OCI-LY7 (cell line): ENCODE measurements around the gene CASK. TPM values are rescaled to one million over a fixed set of nuclear protein-coding genes. Genes with fewer than 3 reads are reported as not detected.
"Not testable (repeated sequence)": the region's sequence is repeated elsewhere in the genome, so short reads cannot be mapped to it uniquely, and the experiment has no call there.

Source experiments
- BruUV-seq: library from RNA; stranded (reverse); fragments of 400-500 nt; replicated peaks from 2 replicates; lab custom pipeline; 2021; lab: Mats Ljungman, UMichigan
- CTCF ChIA-PET: fragments of 300-600 bp; sonication (Branson Sonifier 250); formaldehyde crosslinking; loops from one replicate; lab custom pipeline; 2022; ENCODE audit warnings: antibody characterized with exemption; ENCODE audit not compliant: unreplicated experiment; lab: Charles Lee
- POLR2A ChIA-PET: fragments of 300-600 bp; sonication (Branson Sonifier 250); formaldehyde crosslinking; loops from one replicate; lab custom pipeline; 2022; ENCODE audit warnings: antibody characterized with exemption; lab: Charles Lee
- DNase-seq: peaks from one replicate; pipeline ENCODE4 v3.0.0-alpha.2; 2015; ENCODE audit warnings: low spot score
- H2AFZ ChIP-seq: fragments of 200-600 bp; sonication (generic), shearing (Covaris generic); 2 replicates; pipeline ENCODE4 v1.6.1; 2014; ENCODE audit warnings: mild to moderate bottlenecking, antibody characterized with exemption, low read length, moderate library complexity
- H3K27ac ChIP-seq: fragments of 200-600 bp; sonication (generic); 2 replicates; pipeline ENCODE4 v1.5.1; 2014; ENCODE audit warnings: mixed run types, low read depth, mild to moderate bottlenecking, moderate library complexity, low read length, inconsistent platforms; ENCODE audit not compliant: poor library complexity, severe bottlenecking
- H3K36me3 ChIP-seq: fragments of 200-600 bp; sonication (generic); 2 replicates; pipeline ENCODE4 v1.6.1; 2014; ENCODE audit warnings: mild to moderate bottlenecking, antibody characterized with exemption, low read length, moderate library complexity, mixed read lengths; ENCODE audit not compliant: insufficient read depth
- H3K4me1 ChIP-seq: fragments of 200-600 bp; sonication (generic); 2 replicates; pipeline ENCODE4 v1.5.1; 2014; ENCODE audit warnings: mild to moderate bottlenecking, low read length; ENCODE audit not compliant: insufficient read depth, poor library complexity, severe bottlenecking
- H3K4me2 ChIP-seq: fragments of 200-600 bp; sonication (generic); 2 replicates; pipeline ENCODE4 v1.6.1; 2014; ENCODE audit warnings: mild to moderate bottlenecking, low read length
- H3K4me3 ChIP-seq: fragments of 200-600 bp; sonication (generic); 2 replicates; pipeline ENCODE4 v1.5.1; 2014; ENCODE audit warnings: mild to moderate bottlenecking, low read depth, low read length; ENCODE audit not compliant: poor library complexity, severe bottlenecking
- H3K79me2 ChIP-seq: fragments of 200-600 bp; sonication (generic); 2 replicates; pipeline ENCODE4 v1.6.1; 2016; ENCODE audit warnings: low read depth, mild to moderate bottlenecking, low read length, moderate library complexity, mixed read lengths; ENCODE audit not compliant: insufficient read depth
- H3K9me2 ChIP-seq: fragments of 200-600 bp; sonication (generic); 2 replicates; pipeline ENCODE4 v1.6.1; 2016; ENCODE audit warnings: mild to moderate bottlenecking, low read length, mixed read lengths; ENCODE audit not compliant: insufficient read depth
- H3K9me3 ChIP-seq: fragments of 200-600 bp; sonication (generic); 2 replicates; pipeline ENCODE4 v1.6.1; 2014; ENCODE audit warnings: mild to moderate bottlenecking, mixed run types, low read length, mixed read lengths
- H4K20me1 ChIP-seq: fragments of 200-600 bp; sonication (generic); 2 replicates; pipeline ENCODE4 v1.6.1; 2014; ENCODE audit warnings: mild to moderate bottlenecking, antibody characterized with exemption, low read length, moderate library complexity, mixed read lengths; ENCODE audit not compliant: insufficient read depth
- CTCF ChIP-seq: fragments of 200-600 bp; sonication (generic); conservative IDR thresholded peaks from 2 replicates; pipeline ENCODE4 v1.5.1; 2014; ENCODE audit warnings: mild to moderate bottlenecking, antibody characterized with exemption, low read length, moderate library complexity, mixed read lengths
- EZH2phosphoT487 ChIP-seq: fragments of 200-600 bp; sonication (generic); IDR thresholded peaks from 2 replicates; pipeline ENCODE4 v1.6.1; 2018; ENCODE audit warnings: low read depth, borderline replicate concordance, mild to moderate bottlenecking, mixed run types, antibody characterized with exemption, low read length, moderate library complexity, mixed read lengths
- intact Hi-C: fragments of 100-400 bp; cut with micrococcal nuclease; formaldehyde crosslinking; loops from one replicate; pipeline ENCODE4 v1.10.0; 2022; ENCODE audit not compliant: unreplicated experiment
- total RNA-seq, 2 experiments: library from RNA; depleted of rRNA in 1 of 2; stranded (reverse); fragments of >200 nt in 1 of 2; shearing (Covaris generic) in 1 of 2; gene quantifications; 2 replicates each; pipeline ENCODE4 v1.2.3, GENCODE V29; 2014 to 2022

The CASK gene
- total RNA-seq, 2 experiments from 2014 or later = 18.6 to 29.4 TPM

- Histone ChIP-seq H3K9me3 (peaks cover 6% of the 10 kb centered on the region; the same call in 1 of the 2 replicates), H3K9me2 (no peaks in the 10 kb centered on the region), H3K4me1 (peaks cover 49% of the 10 kb centered on the region), H3K36me3 (peaks cover 47% of the 10 kb centered on the region), H3K4me3 (no peak overlapping the region), H3K79me2 (no peaks in the 10 kb centered on the region), H3K4me2 (no peak overlapping the region), H2AFZ (no peak overlapping the region), H3K27ac (no peak overlapping the region), H4K20me1 (no peaks in the 10 kb centered on the region)
- ChIA-PET POLR2A (interaction anchor here (0.7 to 1.3 kb wide), 2 partner anchors 9 to 10 kb away, joined by 3 to 4 read pairs; no protein-coding TSS in a partner anchor), CTCF (no interaction called here)
- BruUV-seq = no TSS peak
- intact Hi-C loops = no loop called here
- TF ChIP-seq EZH2phosphoT487 (no peak), CTCF (no peak)
- peak; percentile 29 for DNase-seq
Observed at GRCh38 chrX:41720125-41720779, 203.1 kb downstream of the CASK start.

- H4K20me1 ChIP-seq, DNase-seq, intact Hi-C loops, H2AFZ ChIP-seq, H3K79me2 ChIP-seq, H3K4me2 ChIP-seq, H3K9me3 ChIP-seq, H3K4me3 ChIP-seq, H3K9me2 ChIP-seq, CTCF ChIA-PET, BruUV-seq, H3K27ac ChIP-seq: not testable (repeated sequence)
- H3K4me1 ChIP-seq = peaks cover 43% of the 10 kb centered on the region
- H3K36me3 ChIP-seq = peaks cover 47% of the 10 kb centered on the region
- POLR2A ChIA-PET = interaction anchor here (1.3 kb wide), 1 partner anchor 11 kb away, joined by 4 read pairs; no protein-coding TSS in a partner anchor
Observed at GRCh38 chrX:41719610-41720009, 203.7 kb downstream of the CASK start.

GRCh38 chrX:41718481-41719235, 204.7 kb downstream of the CASK start:
- H3K4me1 ChIP-seq = peaks cover 33% of the 10 kb centered on the region
- H3K9me3 ChIP-seq = peaks cover 6% of the 10 kb centered on the region; the same call in 1 of the 2 replicates
- H3K9me2 ChIP-seq = no peaks in the 10 kb centered on the region
- H4K20me1 ChIP-seq = no peaks in the 10 kb centered on the region
- no peak overlapping the region for H2AFZ ChIP-seq
- BruUV-seq = no TSS peak
- CTCF ChIA-PET = no interaction called here
- POLR2A ChIA-PET = no interaction called here
- no peak overlapping the region for H3K4me3 ChIP-seq
- intact Hi-C loops = no loop called here
- no peaks in the 10 kb centered on the region for H3K79me2 ChIP-seq
- no peak for DNase-seq
- TF ChIP-seq EZH2phosphoT487 = no peak
- TF ChIP-seq CTCF = no peak
- no peak overlapping the region for H3K27ac ChIP-seq
- H3K36me3 ChIP-seq = peaks cover 47% of the 10 kb centered on the region
- no peak overlapping the region for H3K4me2 ChIP-seq
